CD4-positive, alpha-beta T cell treated with Interleukin-12 subunit alpha and Interleukin-12 subunit beta, for 1 hour (primary cell): ENCODE measurements around the gene EIF1B.
"Not testable (repeated sequence)": the region's sequence is repeated elsewhere in the genome, so short reads cannot be mapped to it uniquely, and the experiment has no call there.

Experiments
- DNase-seq: peaks from one replicate; pipeline ENCODE4 v3.0.0-alpha.2; 2020

EIF1B gene

DNA sequence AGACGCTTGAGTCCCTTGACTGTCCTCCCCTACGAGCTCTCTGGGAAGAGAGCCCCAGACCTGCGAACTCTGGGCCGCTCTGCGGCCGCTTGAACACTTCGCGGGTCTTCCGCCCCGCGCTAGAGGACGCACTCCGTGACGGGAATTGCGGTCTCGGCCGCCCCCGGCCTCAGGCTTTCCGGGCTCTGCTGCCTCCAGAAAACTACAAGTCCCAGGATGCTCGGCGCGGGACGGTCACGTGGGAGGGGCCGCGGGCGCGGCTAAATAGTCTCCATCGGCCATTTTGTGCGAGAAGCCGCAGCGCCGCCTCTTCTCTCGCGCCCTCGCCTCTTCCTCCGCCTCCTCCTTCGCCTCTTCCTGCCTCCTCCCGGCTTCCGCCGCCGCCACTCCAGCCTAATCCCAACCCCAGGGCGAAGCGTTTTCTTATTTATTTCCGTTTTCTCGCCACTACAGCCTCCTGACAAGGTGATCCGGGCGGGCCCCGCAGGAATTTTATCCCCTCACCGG is at the start of gene EIF1B:
TSS of gene EIF1B (plus strand) at position 290 of the 507 bp plus-strand sequence. CDS start 235 bp downstream, outside the sequence.
- peak; percentile 98 for DNase-seq

DNA sequence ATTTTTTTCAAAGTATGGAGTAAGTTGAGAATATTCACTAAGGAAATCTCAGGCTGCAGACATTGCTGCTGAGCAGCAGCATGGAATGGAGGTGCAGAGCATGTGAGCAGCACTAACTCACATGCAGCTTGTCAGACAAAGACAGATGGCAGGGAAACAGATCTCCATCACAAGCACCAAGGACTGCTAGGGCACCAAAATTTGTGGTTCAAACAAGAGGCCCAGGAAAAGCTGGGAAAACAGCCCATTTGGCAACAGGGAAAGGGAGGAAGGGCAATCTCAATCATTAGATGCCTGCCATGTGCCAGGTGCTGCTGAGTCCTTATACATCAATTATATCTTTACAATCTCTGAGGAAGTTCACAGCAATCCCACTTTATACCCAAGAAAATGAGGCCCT is 47.2 kb upstream of the EIF1B start:
- DNase-seq: no peak

DNA sequence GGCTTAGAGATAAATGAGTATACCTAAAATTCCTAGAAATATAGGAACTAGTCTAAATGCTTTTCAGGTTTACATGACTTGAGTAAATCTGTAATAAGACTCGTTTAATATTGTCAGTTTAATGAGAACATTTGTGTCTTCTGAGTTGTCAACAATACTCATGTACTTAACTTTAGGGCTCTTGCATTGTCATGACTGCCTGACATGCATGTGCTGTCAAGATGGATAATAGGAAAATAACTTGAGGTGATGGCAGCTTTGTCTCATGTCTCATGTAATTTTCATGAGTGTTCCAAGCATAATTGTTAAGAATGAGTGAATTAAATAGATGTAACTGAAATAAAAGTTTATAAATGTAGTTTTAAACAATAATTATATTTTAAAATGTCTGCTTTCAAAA is 45.1 kb upstream of the EIF1B start:
- DNase-seq: no peak

DNA sequence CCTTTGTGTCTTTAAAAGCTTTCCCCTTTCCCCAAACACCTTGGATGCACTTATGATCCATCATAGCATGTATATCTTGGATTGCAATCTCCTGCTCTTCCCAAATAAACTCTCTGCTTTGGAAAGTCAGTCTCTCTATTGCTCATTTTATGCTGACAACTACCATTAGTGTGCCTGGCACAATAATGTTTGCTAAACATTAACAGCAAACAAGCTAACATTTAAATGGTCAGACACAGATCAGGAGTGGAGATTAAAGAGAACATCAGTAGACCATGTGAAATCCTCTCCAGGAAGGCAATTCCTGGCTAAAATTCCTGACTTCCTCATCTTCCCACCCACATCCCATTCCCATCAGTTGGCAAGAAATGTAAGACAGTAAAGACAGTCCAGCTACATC is 44.3 kb upstream of the EIF1B start:
- no peak for DNase-seq

DNA sequence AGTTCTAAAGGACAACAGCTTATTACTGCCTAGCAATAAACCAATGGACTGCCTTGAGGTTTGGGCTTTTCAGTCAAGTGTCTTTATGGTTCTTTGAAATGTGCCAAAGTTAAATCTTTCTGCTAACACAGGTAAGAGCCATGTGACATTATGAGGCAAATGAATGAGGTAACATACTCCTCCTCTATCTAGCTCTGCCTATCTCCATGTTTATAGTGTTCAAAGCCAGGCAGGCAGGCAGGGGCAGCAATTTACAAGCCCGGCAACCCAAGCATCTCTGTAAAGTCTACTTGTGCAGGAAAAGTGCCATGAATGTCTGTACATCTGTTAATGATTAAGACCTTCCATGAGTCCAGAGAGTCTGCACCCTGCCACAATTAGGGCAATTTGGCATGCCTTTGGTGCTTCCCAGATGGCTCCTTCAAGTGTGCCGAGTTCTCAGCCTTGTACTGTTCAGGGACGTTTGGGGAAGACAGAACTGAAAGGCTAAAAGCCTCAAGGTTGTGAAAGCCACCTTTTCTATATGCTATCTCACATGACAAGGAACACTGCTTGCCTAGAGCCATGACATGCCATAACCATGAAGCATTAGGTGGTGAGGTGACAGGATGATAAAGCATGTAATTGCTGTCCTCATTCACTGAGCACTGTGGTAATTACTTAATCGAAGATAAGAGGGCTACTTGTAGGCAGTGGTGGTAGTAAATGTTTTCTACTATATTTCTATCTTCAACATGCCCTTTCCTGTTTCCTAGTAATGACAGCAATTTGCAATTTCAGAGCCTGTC is 41.4 kb upstream of the EIF1B start:
- DNase-seq: no peak

DNA sequence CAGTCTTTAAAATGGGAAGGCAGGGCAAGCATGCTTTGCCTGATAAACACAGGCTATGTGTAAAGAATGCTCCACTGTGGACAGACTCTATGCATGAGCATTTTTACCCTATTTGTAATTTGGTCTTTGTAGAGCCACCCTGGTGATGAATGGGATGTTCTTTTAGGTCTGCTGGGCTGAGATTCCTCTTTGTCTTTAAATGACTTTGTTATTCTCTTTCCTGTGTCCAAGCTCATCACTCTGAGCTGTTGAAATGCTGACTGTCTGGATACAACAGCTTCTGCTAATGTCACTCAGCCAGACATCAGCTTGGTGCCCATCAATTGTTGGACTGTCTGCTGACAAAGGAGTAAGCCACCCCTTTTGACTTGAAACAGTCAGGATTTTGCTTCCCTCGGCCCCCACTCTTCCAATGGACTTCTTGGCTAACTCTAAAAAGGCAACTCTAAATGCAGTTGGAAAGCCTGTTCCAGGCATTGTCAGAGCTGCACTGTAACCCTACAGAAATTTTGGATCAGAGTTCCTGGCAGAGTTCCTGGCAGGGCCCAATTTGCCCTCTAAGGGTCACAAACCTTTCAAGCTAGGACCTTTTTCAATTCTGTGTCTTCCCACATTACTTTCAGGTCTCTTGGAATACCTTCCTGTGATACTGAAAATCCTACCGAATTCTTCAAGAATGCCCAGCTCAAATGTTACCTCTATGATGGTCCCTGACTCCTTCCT is 40.5 kb upstream of the EIF1B start:
- DNase-seq: no peak

DNA sequence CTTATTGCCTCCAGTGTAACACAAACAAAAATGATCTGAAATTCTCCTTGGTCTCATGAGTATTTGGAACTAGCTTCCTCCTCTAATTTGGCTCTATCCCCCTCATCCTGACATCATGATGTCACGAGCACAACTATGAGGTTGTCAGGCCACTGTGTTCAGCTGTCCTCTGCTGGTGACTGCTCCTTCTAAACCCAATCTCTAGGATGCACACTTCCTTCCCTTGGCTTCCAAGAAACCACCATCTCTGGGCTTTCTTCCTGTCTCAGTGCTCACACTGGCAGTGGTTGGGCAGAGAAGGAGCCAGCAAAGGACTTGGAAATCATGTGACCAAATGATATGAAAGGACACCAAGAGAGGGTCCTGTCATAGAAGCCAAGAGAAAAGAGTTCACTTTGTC is 30.7 kb upstream of the EIF1B start:
- DNase-seq: no peak

DNA sequence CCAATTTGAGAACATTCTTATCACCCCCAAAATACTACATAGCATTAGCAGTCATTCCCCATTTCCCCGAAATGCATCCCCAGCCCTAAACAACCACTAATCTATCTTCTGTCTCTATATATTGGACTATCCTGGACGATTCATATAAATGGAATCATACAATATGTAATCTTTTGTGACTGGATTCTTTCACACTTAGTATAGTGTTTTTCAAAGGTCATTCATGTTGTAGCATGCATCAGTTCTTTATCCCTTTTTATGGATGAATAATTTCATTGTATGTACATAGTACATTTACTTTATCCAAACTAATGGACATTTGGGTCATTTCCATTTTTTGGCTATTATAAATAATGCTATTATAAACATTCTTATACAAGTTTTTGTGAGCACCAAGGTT is 27.5 kb upstream of the EIF1B start:
- DNase-seq: no peak

DNA sequence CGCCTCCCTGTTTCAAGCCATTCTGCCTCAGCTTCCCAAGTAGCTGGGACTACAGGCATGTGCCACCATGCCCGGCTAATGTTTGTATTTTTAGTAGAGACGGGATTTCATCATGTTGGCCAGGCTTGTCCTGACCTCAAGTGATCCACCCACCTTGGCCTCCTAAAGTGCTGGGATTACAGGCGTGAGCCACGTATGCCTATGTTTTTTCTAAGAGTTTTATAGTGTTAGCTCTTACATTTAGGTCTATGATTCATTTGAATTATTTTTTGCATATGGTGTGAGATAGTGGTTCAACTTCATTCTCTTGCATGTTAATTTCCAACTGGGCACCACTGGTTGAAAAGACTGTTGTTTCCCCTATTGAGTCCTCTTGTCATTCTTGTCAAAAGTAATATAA is 26.4 kb upstream of the EIF1B start:
- not testable (repeated sequence) for DNase-seq

DNA sequence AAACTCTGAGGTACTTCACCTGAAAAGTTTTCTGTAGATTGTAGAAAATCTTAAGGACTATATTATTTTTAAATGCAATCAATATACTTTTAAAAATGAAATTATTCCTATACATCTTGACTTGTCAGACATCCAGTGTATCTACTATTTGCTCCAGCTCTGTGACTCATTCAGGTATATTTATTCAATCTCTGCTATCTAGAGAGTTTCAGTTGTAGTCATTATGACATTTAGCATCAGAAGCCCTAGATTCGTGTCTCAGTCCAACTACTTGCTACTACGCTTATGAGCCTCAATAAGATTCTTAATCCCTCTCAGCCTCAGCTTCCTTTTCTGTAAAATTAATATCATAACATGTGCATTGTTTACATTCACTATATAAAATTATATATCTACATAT is 22.3 kb upstream of the EIF1B start:
- DNase-seq: no peak

DNA sequence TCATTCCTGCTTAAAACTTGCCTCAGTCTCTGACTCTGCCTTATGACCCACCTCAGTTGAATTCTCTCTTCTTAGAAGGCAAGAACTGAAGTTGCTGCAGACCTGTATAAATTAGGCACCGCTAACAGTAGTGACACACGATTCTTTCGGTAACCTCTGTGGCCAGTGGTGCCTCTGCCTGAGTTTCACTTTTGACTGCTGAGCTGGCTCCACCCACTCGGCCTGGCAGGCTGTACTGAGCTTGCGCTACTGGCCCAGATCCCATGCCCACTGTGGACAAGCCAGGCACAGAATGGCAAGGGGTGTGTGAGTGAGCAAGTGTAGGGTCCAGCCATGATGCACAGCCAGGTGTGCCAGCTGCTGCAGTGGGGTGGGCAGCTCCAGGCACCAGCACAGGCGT is 19.1 kb upstream of the EIF1B start:
- peak; percentile 23 for DNase-seq

DNA sequence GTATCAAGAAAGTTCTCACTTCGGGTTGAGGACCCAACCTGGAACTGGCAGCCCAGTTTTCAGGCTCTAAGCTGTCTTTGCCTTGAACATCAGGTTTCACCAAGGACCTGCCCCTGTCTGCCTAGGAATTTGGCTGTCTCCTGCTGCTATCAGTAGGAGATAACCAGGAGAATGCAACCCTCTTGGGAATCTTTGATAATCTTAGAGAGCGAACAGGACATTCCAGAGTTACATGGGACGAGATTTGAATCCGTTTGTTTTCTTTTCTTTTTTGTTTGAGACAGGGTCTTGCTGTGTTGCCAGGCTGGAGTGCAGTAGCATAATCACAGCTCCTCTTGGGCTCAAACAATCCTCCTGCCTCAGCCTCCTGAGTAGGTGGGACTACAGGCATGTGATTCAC is 18.0 kb upstream of the EIF1B start:
- DNase-seq: no peak

DNA sequence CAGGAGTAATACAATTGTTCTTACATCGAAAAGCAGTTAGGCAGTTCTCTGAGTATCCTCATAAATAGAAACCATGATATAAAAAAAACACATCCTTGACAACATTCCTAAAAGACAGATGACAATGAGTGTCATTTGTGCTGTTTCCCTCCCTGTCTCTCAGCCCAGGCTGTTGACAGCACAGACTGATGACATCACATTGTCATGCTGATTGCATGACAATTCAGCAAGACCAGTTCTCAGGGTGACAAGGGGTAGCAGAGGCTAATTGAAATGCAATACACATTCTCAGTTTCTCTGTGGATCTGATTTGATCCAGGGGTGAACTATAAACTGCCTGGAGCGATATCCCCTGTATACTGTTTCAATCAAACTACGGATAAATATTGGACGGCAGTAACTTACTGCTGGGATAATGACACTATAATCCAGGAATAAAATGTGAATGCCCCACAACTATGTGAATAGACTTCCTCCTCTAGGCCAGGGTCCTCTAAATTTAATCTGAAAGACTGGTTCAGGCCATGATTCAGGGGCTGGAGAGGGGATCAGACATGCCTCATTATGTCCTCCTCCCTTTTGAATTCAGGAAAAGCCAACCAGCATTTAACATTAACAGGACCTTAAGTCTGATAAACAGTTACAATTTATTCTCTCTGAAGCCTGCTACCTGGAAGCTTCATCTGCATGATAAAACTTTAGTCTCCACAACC is 16.7 kb upstream of the EIF1B start:
- no peak for DNase-seq

DNA sequence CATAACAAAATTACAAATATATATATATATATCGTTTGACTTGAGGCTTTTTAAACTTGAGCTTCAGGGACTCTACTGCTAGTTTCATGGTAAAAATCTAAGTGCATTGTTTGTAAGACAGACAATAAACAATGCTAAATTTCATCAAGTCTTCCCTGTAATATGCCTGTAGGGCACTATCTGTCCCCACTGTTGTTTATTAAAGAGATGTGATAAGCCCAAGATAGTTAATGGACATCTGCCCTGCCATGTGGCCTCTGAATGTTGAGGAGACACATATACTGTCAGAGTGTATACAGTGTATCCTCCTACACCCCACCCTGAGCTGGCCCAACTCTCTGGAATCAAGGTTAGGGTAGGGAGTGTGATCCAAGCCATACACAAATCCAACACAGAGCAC is 15.1 kb upstream of the EIF1B start:
- DNase-seq: no peak

DNA sequence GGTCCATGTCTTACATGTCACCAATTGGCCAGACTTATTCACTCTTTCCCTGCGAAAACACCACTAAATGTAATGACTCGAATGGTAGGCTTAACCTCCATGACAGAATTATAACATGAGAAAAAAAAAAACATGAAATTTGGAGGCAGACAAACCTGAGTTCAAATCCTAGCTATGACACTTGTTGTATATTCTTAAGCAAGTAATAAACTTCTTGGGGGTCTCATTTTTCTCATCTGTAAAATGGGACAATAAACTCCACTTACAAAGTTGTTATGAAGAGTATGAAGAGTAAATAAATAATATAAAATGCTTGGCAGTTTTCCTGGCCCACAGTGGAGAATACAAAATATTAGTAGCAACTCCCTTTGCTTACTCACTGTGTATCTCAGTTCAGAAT is 11.4 kb upstream of the EIF1B start:
- DNase-seq: no peak

DNA sequence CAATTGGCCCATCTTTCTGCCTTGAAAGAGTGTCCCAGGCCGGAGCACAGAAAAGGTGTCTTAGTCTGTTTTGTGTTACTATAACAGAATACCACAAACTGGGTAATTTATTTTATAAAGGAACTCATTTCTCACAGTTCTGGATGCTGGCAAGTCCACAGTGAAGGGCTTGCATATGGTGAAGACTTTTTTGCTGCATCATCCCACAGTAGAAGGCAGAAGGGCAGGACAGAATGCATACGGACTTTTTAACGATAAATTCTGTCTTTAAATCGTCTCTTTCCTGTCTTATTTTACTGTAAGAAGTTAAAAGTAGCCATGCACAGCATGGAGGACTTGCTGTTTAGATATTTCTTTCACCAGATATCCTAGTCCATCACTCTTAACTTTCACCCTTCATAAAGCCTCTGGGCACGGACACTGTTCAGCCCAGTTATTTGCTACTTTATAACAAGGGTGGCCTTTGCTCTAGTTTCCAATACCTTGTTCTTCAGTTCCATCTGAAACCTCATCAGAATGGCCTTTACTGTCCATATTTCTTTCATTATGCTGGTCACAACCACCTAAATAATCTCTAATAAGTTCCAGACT is 10.3 kb upstream of the EIF1B start:
- DNase-seq: no peak

DNA sequence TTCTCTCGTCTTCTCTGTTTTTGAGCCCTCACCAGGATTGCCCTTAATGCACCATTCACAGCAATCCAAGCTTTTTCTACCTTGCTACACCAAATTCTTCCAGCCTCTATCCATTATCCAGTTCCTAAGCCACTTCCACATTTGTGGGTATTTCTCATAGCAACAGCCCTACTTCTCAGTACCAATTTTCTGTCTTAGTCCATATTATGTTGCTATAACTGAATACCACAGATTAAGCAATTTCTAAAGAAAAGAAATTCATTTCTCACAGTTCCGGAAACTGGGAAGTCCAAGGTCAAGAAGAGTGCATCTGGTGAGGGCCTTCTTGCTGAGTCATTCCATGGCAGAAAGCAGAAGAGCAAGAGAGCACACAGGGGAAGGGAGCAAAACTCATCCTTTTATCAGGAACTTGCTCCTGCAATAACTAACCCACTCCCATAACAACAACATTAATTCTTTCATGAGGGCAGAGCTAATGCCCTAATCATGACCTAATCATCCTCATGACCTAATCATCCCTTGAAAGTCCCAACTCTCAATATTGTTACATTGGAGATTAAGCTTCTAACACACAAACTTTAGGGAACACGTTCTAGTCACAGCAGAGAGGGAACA is 9.7 kb upstream of the EIF1B start:
- no peak for DNase-seq

DNA sequence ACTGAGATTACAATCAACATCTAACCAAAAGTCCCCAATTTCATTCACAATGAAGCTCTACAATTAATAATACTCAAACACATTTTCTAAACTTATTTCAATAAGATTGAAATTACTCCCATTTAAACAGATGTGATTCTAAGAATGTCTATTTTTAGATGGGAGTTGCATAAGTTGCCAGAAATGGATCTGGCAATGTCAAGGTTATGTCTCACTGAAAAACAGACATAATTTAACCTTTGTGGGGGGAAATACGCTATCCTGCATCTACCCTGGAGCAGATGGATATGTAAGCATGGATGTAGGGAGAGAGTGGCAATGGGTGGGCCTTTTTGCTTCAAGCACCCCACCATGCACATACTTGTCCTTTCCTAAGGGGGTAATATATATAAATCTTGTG is 6.7 kb upstream of the EIF1B start:
- DNase-seq: no peak

DNA sequence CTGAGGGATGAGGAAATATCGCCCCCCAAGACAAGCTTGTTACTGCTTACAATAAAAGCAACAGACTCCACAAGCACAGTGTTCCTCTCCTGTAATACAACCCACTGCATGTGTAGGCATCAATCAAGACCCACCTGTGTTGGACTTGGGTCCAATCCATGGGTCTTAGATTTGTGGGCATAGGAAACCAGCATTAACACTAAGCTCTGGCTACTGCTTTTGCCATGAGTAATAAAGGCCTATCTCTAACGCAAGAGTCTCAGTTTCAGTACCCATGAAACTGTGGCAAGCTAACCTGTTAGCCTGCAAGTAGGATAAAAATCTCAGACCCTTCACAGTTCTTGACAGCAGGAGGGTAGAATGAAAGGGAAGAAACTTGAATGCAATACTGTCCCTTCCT is 5.2 kb upstream of the EIF1B start:
- no peak for DNase-seq

DNA sequence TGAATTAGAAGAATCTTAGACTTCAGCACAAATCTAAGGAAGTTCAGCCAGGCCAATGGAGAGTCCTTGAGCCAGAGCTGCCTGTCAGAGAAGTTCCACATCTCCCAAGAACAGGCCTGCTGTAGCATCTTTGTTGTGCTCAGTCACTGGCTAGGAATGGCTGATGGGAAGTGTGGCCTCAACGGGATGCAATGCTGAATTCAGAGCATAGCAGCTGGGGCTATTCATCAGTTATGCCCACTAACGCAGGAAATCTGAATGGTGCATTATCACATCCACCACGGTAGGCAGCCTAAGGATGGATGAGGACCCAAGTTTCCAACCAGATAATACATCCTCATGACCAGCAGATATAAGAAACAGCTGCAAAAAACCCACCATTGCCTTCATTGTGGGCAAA is 3.2 kb upstream of the EIF1B start:
- no peak for DNase-seq

DNA sequence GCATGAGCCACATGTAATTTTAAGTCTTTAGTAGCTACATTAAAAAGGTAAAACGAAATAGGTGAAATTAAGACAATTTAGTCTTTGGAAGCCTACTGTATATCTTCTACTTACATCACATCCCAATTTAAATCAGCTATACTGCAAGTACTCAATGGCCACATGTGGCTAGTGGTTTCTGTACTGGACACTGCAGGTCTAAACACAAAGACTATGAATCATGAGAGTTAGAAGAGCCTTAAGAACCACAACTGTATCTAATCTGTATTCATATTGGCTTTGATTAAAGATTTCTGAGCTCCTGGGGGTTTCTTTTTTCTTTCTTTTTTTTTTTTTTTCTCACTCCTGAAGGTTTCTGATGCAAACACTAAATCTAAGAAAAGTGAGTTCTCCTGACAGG is 2.3 kb upstream of the EIF1B start:
- no peak for DNase-seq

DNA sequence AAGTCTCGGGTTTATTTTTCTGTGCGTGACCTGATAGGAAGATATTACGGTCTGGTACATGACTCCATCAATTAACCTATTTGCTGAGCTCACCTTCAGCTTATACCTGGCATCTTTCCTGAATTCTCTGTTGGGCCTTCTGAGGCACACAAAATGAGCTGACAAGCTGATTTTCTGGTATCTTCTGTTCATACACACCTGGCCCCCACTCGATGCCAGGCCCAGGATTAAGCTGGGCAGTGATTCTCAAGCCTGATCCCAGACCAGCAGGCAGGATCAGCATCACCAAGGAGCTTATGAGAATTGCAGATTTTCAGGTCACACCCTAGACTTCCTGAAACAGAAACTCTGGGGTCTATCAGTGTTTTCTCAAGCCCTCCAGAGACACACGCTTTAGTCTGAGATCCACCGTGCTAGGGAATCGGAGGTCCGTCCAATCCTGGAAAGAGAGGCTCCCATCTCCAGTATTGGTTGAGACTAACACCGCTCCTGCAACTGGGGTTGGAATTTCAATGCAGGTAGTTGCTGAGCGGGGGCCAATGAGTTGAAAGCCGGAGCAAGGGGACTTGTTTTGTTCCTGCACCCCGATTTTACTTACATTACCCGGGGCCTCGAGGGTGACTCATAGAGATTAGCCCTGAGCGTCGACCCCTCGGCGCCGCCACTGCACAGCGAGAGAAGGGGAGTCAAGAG is 636 bp upstream of the EIF1B start:
- DNase-seq: no peak
